Astrocyte (in vitro differentiated cells and primary cell): ENCODE results near the gene IGDCC3. TPM values are rescaled to one million over a fixed set of nuclear protein-coding genes. Genes with fewer than 3 reads are reported as not detected.

Experiments used
- DNase-seq: peaks from one replicate; pipeline ENCODE4 v3.0.0-alpha.2; 2010; ENCODE audit warnings: low read depth
- FAIRE-seq: peaks from 2 replicates; lab custom pipeline; 2011; peaks lifted over from hg19 to GRCh38; lab: Jason Lieb, UNC
- H2AFZ ChIP-seq: 2 replicates; pipeline ENCODE4 v1.6.0; 2012; ENCODE audit warnings: low read depth, low read length, inconsistent platforms
- H3K27ac ChIP-seq: 2 replicates; pipeline ENCODE4 v1.5.1; 2011; ENCODE audit warnings: low read depth, low read length, inconsistent platforms
- H3K27me3 ChIP-seq: 2 replicates; pipeline ENCODE4 v1.6.0; 2011; ENCODE audit warnings: low read length, inconsistent platforms; ENCODE audit not compliant: insufficient read depth
- H3K36me3 ChIP-seq: 2 replicates; pipeline ENCODE4 v1.5.1; 2011; ENCODE audit warnings: low read length, inconsistent platforms; ENCODE audit not compliant: insufficient read depth
- H3K4me1 ChIP-seq: 2 replicates; pipeline ENCODE4 v1.5.1; 2011; ENCODE audit warnings: low read length, inconsistent platforms; ENCODE audit not compliant: insufficient read depth
- H3K4me2 ChIP-seq: 2 replicates; pipeline ENCODE4 v1.6.0; 2012; ENCODE audit warnings: low read length, inconsistent platforms
- H3K4me3 ChIP-seq: 2 replicates; pipeline ENCODE4 v1.5.1; 2011; ENCODE audit warnings: low read depth, mild to moderate bottlenecking, low read length, inconsistent platforms; ENCODE audit not compliant: insufficient read depth
- H3K79me2 ChIP-seq: 2 replicates; pipeline ENCODE4 v1.6.0; 2012; ENCODE audit warnings: mild to moderate bottlenecking, low read length, inconsistent platforms; ENCODE audit not compliant: insufficient read depth
- H3K9ac ChIP-seq: 2 replicates; pipeline ENCODE4 v1.6.0; 2012; ENCODE audit warnings: mild to moderate bottlenecking, low read length, inconsistent platforms
- H3K9me3 ChIP-seq: 2 replicates; pipeline ENCODE4 v1.5.1; 2012; ENCODE audit warnings: low read depth, mild to moderate bottlenecking, low read length, inconsistent platforms; ENCODE audit not compliant: insufficient read depth
- H4K20me1 ChIP-seq: 2 replicates; pipeline ENCODE4 v1.6.0; 2012; ENCODE audit warnings: low read length, inconsistent platforms; ENCODE audit not compliant: insufficient read depth
- H3K27ac Mint-ChIP-seq: one replicate; pipeline ENCODE4 v1.8.0; 2021; ENCODE audit warnings: mild to moderate bottlenecking, mixed read lengths; ENCODE audit not compliant: unreplicated experiment
- H3K27me3 Mint-ChIP-seq: one replicate; pipeline ENCODE4 v1.8.0; 2021; ENCODE audit warnings: low read depth, mixed read lengths; ENCODE audit not compliant: unreplicated experiment
- H3K36me3 Mint-ChIP-seq: one replicate; pipeline ENCODE4 v1.8.0; 2021; ENCODE audit warnings: low read depth, mixed read lengths; ENCODE audit not compliant: unreplicated experiment
- H3K4me1 Mint-ChIP-seq: one replicate; pipeline ENCODE4 v1.8.0; 2021; ENCODE audit warnings: low read depth, mixed read lengths; ENCODE audit not compliant: unreplicated experiment
- H3K4me3 Mint-ChIP-seq: one replicate; pipeline ENCODE4 v1.8.0; 2021; ENCODE audit warnings: mild to moderate bottlenecking, moderate library complexity, mixed read lengths; ENCODE audit not compliant: unreplicated experiment
- H3K9me3 Mint-ChIP-seq: one replicate; pipeline ENCODE4 v1.8.0; 2021; ENCODE audit warnings: mild to moderate bottlenecking, mixed read lengths; ENCODE audit not compliant: unreplicated experiment
- CTCF ChIP-seq: IDR thresholded peaks from 2 replicates; pipeline ENCODE4 v1.5.1; 2011; ENCODE audit warnings: low read depth, mild to moderate bottlenecking, inconsistent platforms, low read length, moderate library complexity; ENCODE audit not compliant: insufficient read depth
- EZH2 ChIP-seq: IDR thresholded peaks from 2 replicates; pipeline ENCODE4 v1.6.1; 2012; ENCODE audit warnings: mild to moderate bottlenecking, low read length, inconsistent platforms; ENCODE audit not compliant: insufficient read depth
- total RNA-seq: library from RNA; stranded (reverse); gene quantifications from 2 replicates; pipeline ENCODE4 v1.2.1, GENCODE V29; 2021

The IGDCC3 gene
- total RNA-seq, 1 donor from 2014 or later: 11.0 TPM

GRCh38 chr15:65386886-65387285 lies 9.1 kb upstream of the IGDCC3 start:
- no peak overlapping the region for H3K4me3 ChIP-seq
- no peaks in the 10 kb centered on the region for H3K27me3 ChIP-seq
- H3K4me1 Mint-ChIP-seq: peaks cover 1% of the 10 kb centered on the region
- H3K36me3 Mint-ChIP-seq: peaks cover 18% of the 10 kb centered on the region
- no peaks in the 10 kb centered on the region for H3K9me3 ChIP-seq
- H3K9ac ChIP-seq: no peak overlapping the region
- no peaks in the 10 kb centered on the region for H4K20me1 ChIP-seq
- no peak overlapping the region for H3K27ac ChIP-seq
- H3K36me3 ChIP-seq: no peaks in the 10 kb centered on the region
- no peaks in the 10 kb centered on the region for H3K9me3 Mint-ChIP-seq
- peaks cover 11% of the 10 kb centered on the region for H3K4me1 ChIP-seq
- TF ChIP-seq EZH2 (no peak), CTCF (no peak)
- DNase-seq: no peak
- H3K27ac Mint-ChIP-seq: no peak overlapping the region
- H3K4me2 ChIP-seq: no peak overlapping the region
- no peak for FAIRE-seq
- no peaks in the 10 kb centered on the region for H3K79me2 ChIP-seq
- peaks cover 3% of the 10 kb centered on the region for H3K27me3 Mint-ChIP-seq
- no peak overlapping the region for H2AFZ ChIP-seq
- no peak overlapping the region for H3K4me3 Mint-ChIP-seq

GRCh38 chr15:65386376-65386775 lies 8.6 kb upstream of the IGDCC3 start:
- Histone ChIP-seq H3K36me3 (no peaks in the 10 kb centered on the region), H3K27me3 (no peaks in the 10 kb centered on the region), H3K9ac (no peak overlapping the region), H3K79me2 (no peaks in the 10 kb centered on the region), H2AFZ (no peak overlapping the region), H3K9me3 (no peaks in the 10 kb centered on the region), H3K27ac (no peak overlapping the region), H3K4me3 (no peak overlapping the region), H3K4me2 (no peak overlapping the region), H4K20me1 (no peaks in the 10 kb centered on the region), H3K4me1 (peaks cover 11% of the 10 kb centered on the region)
- Mint-ChIP-seq H3K4me1 (peaks cover 1% of the 10 kb centered on the region), H3K27me3 (peaks cover 3% of the 10 kb centered on the region), H3K9me3 (no peaks in the 10 kb centered on the region), H3K36me3 (peaks cover 14% of the 10 kb centered on the region), H3K27ac (no peak overlapping the region), H3K4me3 (no peak overlapping the region)
- TF ChIP-seq CTCF: no peak
- TF ChIP-seq EZH2: no peak
- FAIRE-seq: no peak
- DNase-seq: no peak

GRCh38 chr15:65385870-65386258 lies 8.1 kb upstream of the IGDCC3 start:
- Histone ChIP-seq H2AFZ (no peak overlapping the region), H3K4me1 (peaks cover 11% of the 10 kb centered on the region), H3K4me2 (peak overlapping the region; percentile 74), H3K36me3 (no peaks in the 10 kb centered on the region), H3K4me3 (no peak overlapping the region), H3K79me2 (no peaks in the 10 kb centered on the region), H3K9ac (no peak overlapping the region), H3K27me3 (no peaks in the 10 kb centered on the region), H3K27ac (no peak overlapping the region), H3K9me3 (no peaks in the 10 kb centered on the region), H4K20me1 (no peaks in the 10 kb centered on the region)
- Mint-ChIP-seq H3K36me3 (peaks cover 12% of the 10 kb centered on the region), H3K4me3 (no peak overlapping the region), H3K4me1 (peaks cover 1% of the 10 kb centered on the region), H3K9me3 (no peaks in the 10 kb centered on the region), H3K27me3 (peaks cover 3% of the 10 kb centered on the region), H3K27ac (no peak overlapping the region)
- DNase-seq (no peak), FAIRE-seq (no peak)
- no peak for TF ChIP-seq CTCF
